ENCODE results near the gene RBCK1.

RBCK1 gene

GRCh38 chr20:438571-439469 is 30.7 kb downstream of the RBCK1 start:
- TF ChIP-seq ESRRG (CRISPR knock-in tag; IDR thresholded peaks at IDR 0.05) (no peak), OSR1 (CRISPR knock-in tag; IDR thresholded peaks at IDR 0.05) (no peak), ISL1 (CRISPR knock-in tag; IDR thresholded peaks at IDR 0.05) (no peak), PPARA (CRISPR knock-in tag; IDR thresholded peaks at IDR 0.05; ENCODE audit: borderline replicate concordance) (no peak), CSRNP3 (CRISPR knock-in tag; IDR thresholded peaks at IDR 0.05) (no peak), ZFP30 (CRISPR knock-in tag; IDR thresholded peaks at IDR 0.05) (no peak), PATZ1 (CRISPR knock-in tag; IDR thresholded peaks at IDR 0.05; ENCODE audit: borderline replicate concordance) (no peak), BACH2 (CRISPR knock-in tag; IDR thresholded peaks at IDR 0.05; ENCODE audit: borderline replicate concordance) (no peak), TSHZ2 (CRISPR knock-in tag; IDR thresholded peaks at IDR 0.05) (no peak)
- no peak for ATAC-seq

- ATAC-seq, result no peak
- no peak for TF ChIP-seq ESRRG (CRISPR knock-in tag; IDR thresholded peaks at IDR 0.05)
- no peak for TF ChIP-seq TCF4 (CRISPR knock-in tag; IDR thresholded peaks at IDR 0.05; ENCODE audit: borderline replicate concordance)
- TF ChIP-seq BACH2 (CRISPR knock-in tag; IDR thresholded peaks at IDR 0.05; ENCODE audit: borderline replicate concordance), result no peak
These were observed 32.0 kb downstream of the RBCK1 start for GRCh38 chr20:440148-440547.

- ATAC-seq, result no peak
- TF ChIP-seq TOX (CRISPR knock-in tag; IDR thresholded peaks at IDR 0.05; ENCODE audit: borderline replicate concordance), result no peak
- TF ChIP-seq ZFP3 (CRISPR knock-in tag; IDR thresholded peaks at IDR 0.05), result no peak
- TF ChIP-seq TCF4 (CRISPR knock-in tag; IDR thresholded peaks at IDR 0.05; ENCODE audit: borderline replicate concordance), result no peak
- no peak for TF ChIP-seq SNAI2 (CRISPR knock-in tag; IDR thresholded peaks at IDR 0.05)
- TF ChIP-seq PPARA (CRISPR knock-in tag; IDR thresholded peaks at IDR 0.05; ENCODE audit: borderline replicate concordance), result no peak
- no peak for TF ChIP-seq ARNTL (CRISPR knock-in tag; IDR thresholded peaks at IDR 0.05; ENCODE audit: borderline replicate concordance, low read depth)
These were observed 32.5 kb downstream of the RBCK1 start for GRCh38 chr20:440636-441035.

- no peak for ATAC-seq
- TF ChIP-seq RARB (CRISPR knock-in tag; IDR thresholded peaks at IDR 0.05) (no peak), CSRNP3 (CRISPR knock-in tag; IDR thresholded peaks at IDR 0.05) (no peak), ISL1 (CRISPR knock-in tag; IDR thresholded peaks at IDR 0.05) (no peak), ARNTL (CRISPR knock-in tag; IDR thresholded peaks at IDR 0.05; ENCODE audit: borderline replicate concordance, low read depth) (no peak), POU6F1 (CRISPR knock-in tag; IDR thresholded peaks at IDR 0.05; ENCODE audit: borderline replicate concordance, low read depth) (no peak), ZNF70 (CRISPR knock-in tag; IDR thresholded peaks at IDR 0.05) (no peak), TCF4 (CRISPR knock-in tag; IDR thresholded peaks at IDR 0.05; ENCODE audit: borderline replicate concordance) (no peak), ZNF565 (CRISPR knock-in tag; conservative IDR thresholded peaks at IDR 0.05; ENCODE audit: low read depth) (no peak)
These were observed 35.2 kb downstream of the RBCK1 start for GRCh38 chr20:443223-443775.

Data from SK-N-SH treated with all-trans-retinoic acid at 6 μM for 48 hours (cell line).